Activated CD4-positive, alpha-beta T cell treated with anti-CD3 and anti-CD28 coated beads, Interleukin-2, amount 10 ng/mL, durations not matched to agents 7 days and 5 days (primary cell): ENCODE results near the gene ARMH4. TPM values are rescaled to one million over a fixed set of nuclear protein-coding genes. Genes with fewer than 3 reads are reported as not detected.
A peak's percentile ranks its signal among the peaks of the same experiment; 100 is the strongest.

Experiments used
- CTCF ChIA-PET: fragments of 350-600 bp; sonication (Branson Sonifier 250); formaldehyde crosslinking; loops from one replicate; lab custom pipeline; 2021; ENCODE audit warnings: antibody characterized with exemption; lab: Charles Lee
- POLR2A ChIA-PET: fragments of 350-600 bp; sonication (Branson Sonifier 250); formaldehyde crosslinking; loops from one replicate; lab custom pipeline; 2021; ENCODE audit warnings: antibody characterized with exemption; lab: Charles Lee
- DNase-seq: peaks from one replicate; pipeline ENCODE4 v3.0.0-alpha.2; 2020
- H3K27ac Mint-ChIP-seq: one replicate; pipeline ENCODE4 v1.8.0; 2021; ENCODE audit warnings: mild to moderate bottlenecking, moderate library complexity, mixed read lengths
- H3K27me3 Mint-ChIP-seq: one replicate; pipeline ENCODE4 v1.8.0; 2021; ENCODE audit warnings: mixed read lengths
- H3K36me3 Mint-ChIP-seq: one replicate; pipeline ENCODE4 v1.8.0; 2021; ENCODE audit warnings: low read depth, mixed read lengths
- H3K4me1 Mint-ChIP-seq: one replicate; pipeline ENCODE4 v1.8.0; 2021; ENCODE audit warnings: mixed read lengths
- H3K4me3 Mint-ChIP-seq: one replicate; pipeline ENCODE4 v1.8.0; 2021; ENCODE audit warnings: mild to moderate bottlenecking, moderate library complexity, mixed read lengths
- H3K9me3 Mint-ChIP-seq: one replicate; pipeline ENCODE4 v1.8.0; 2021; ENCODE audit warnings: mixed read lengths
- total RNA-seq, 2 experiments: library from RNA; stranded (reverse); gene quantifications; one replicate each; pipeline ENCODE4 v1.2.3, GENCODE V29; 2021

ARMH4 gene
- total RNA-seq, 2 experiments from 2014 or later: 0.07 TPM; not detected in 1

GRCh38 chr14:58107947-58108552, 44.0 kb downstream of the ARMH4 start:
- Mint-ChIP-seq H3K4me3 (no peak overlapping the region), H3K36me3 (no peaks in the 10 kb centered on the region), H3K27ac (no peak overlapping the region), H3K27me3 (peaks cover 43% of the 10 kb centered on the region), H3K9me3 (no peaks in the 10 kb centered on the region), H3K4me1 (no peaks in the 10 kb centered on the region)
- CTCF ChIA-PET: interaction anchor here (1.2 kb wide), 1 partner anchor 11 kb away, joined by 3 read pairs; no protein-coding TSS in a partner anchor
- DNase-seq: peak; percentile 49
- POLR2A ChIA-PET: no interaction called here

GRCh38 chr14:58107041-58107440, 45.0 kb downstream of the ARMH4 start:
- H3K27ac Mint-ChIP-seq: no peak overlapping the region
- no peak for DNase-seq
- H3K4me1 Mint-ChIP-seq: no peaks in the 10 kb centered on the region
- peaks cover 36% of the 10 kb centered on the region for H3K27me3 Mint-ChIP-seq
- H3K9me3 Mint-ChIP-seq: no peaks in the 10 kb centered on the region
- no peak overlapping the region for H3K4me3 Mint-ChIP-seq
- ChIA-PET POLR2A (no interaction called here), CTCF (interaction anchor here (0.6 kb wide), 1 partner anchor 20 kb away, joined by 3 read pairs; no protein-coding TSS in a partner anchor)
- H3K36me3 Mint-ChIP-seq: no peaks in the 10 kb centered on the region

DNA sequence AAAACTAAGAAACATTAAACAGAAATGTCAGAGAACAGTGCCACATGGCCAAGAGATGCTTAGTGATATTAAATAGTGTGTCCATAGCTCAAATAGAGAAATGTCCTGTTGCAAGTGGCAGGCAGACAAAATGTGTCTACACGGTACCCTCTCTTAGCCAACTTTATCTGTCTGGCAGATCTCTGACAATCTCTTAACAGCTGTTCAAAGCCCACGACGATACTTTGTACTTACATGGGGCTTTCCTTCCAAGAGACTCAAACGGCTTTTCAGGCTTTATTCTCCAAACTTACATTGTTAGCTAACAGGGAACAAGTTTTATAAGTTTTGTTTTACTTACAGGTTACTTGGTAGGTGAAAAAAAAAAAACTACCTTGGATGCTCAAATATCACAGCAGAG, 45.6 kb downstream of the ARMH4 start:
- no peaks in the 10 kb centered on the region for H3K36me3 Mint-ChIP-seq
- H3K4me1 Mint-ChIP-seq: no peaks in the 10 kb centered on the region
- peaks cover 34% of the 10 kb centered on the region for H3K27me3 Mint-ChIP-seq
- DNase-seq: no peak
- H3K4me3 Mint-ChIP-seq: no peak overlapping the region
- H3K27ac Mint-ChIP-seq: no peak overlapping the region
- ChIA-PET CTCF (no interaction called here), POLR2A (no interaction called here)
- no peaks in the 10 kb centered on the region for H3K9me3 Mint-ChIP-seq

- no peaks in the 10 kb centered on the region for H3K4me1 Mint-ChIP-seq
- H3K9me3 Mint-ChIP-seq: no peaks in the 10 kb centered on the region
- H3K4me3 Mint-ChIP-seq: no peak overlapping the region
- DNase-seq: no peak
- CTCF ChIA-PET: no interaction called here
- no peak overlapping the region for H3K27ac Mint-ChIP-seq
- POLR2A ChIA-PET: no interaction called here
- H3K36me3 Mint-ChIP-seq: no peaks in the 10 kb centered on the region
- H3K27me3 Mint-ChIP-seq: peaks cover 33% of the 10 kb centered on the region
Measured at GRCh38 chr14:58104808-58105207, 47.2 kb downstream of the ARMH4 start.

DNA sequence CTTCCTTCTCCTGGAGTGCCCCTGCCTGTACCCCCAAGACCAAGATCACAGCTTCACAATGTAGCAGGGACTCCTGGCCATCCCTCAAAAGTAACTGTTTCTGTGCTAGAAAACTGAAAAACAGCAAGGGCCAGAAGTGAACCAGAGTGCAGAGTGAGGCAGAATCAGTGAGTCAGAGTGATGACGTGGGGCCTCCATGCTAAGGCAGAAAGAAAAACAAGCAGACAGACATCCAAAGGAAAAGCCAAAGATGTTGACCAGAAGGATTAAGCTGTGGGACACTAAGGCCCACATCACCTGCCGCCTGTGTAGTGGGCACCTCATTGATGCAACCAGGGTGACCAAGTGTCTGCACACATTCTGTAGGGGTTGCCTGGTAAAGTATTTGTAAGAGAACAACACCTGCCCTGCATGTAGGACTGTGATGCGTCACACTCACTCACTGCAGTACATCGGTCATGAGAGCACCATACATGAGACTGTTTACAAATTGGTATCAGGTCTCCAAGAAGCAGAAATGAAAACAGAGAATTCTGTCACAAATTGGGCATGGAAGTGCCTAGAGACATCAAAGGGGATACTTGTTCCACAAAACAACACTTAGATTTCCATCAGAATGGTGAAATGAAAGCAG, 51.2 kb downstream of the ARMH4 start:
- H3K27ac Mint-ChIP-seq: no peak overlapping the region
- no peaks in the 10 kb centered on the region for H3K4me1 Mint-ChIP-seq
- DNase-seq: no peak
- peaks cover 12% of the 10 kb centered on the region for H3K27me3 Mint-ChIP-seq
- ChIA-PET POLR2A (no interaction called here), CTCF (interaction anchor here (0.6 kb wide), 1 partner anchor 10 kb away, joined by 3 read pairs; no protein-coding TSS in a partner anchor)
- no peaks in the 10 kb centered on the region for H3K36me3 Mint-ChIP-seq
- H3K4me3 Mint-ChIP-seq: no peak overlapping the region
- H3K9me3 Mint-ChIP-seq: no peaks in the 10 kb centered on the region

DNA sequence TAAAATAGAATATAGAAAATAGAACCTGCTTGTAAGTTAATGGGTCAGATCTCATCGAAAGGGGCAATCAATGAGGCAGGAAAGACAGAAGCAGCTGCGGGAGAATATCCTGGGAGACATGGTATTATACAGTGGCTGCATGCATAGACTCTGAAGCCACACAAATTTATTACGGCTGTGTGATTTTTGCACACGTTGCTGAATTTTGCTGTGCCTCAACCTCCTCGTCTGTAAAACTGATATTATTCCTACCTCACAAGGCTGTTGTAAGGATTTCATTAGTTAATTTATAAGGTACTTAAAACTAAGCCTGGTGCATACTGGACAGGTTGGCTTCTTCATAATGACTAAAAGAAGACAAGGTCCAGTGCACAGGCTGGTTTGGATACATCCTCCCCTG, 52.3 kb downstream of the ARMH4 start:
- DNase-seq: no peak
- CTCF ChIA-PET: no interaction called here
- Mint-ChIP-seq H3K27ac (no peak overlapping the region), H3K4me3 (no peak overlapping the region), H3K27me3 (peaks cover 5% of the 10 kb centered on the region), H3K4me1 (no peaks in the 10 kb centered on the region), H3K36me3 (no peaks in the 10 kb centered on the region), H3K9me3 (no peaks in the 10 kb centered on the region)
- POLR2A ChIA-PET: no interaction called here

DNA sequence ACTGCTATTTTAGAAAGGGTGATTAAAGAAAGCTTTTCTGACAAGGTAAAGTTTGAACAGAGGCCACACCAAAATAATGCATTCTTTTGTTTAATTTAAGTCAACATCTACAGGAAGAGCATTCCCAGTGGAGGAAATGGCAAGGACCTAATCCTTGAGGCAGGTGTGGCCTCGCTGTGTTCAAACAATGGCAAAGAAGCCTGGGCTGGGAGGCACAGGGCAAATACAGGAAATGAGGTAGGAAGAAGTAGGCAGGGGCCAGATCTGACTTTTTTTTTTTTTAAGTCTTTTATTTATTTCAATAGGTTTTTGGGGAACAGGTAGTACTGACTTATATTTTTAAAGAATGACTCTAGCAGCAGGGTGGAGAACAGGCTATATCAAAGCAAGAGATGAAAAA, 53.5 kb downstream of the ARMH4 start:
- DNase-seq: no peak
- CTCF ChIA-PET: no interaction called here
- H3K4me3 Mint-ChIP-seq: no peak overlapping the region
- H3K27ac Mint-ChIP-seq: no peak overlapping the region
- no peaks in the 10 kb centered on the region for H3K4me1 Mint-ChIP-seq
- H3K27me3 Mint-ChIP-seq: no peaks in the 10 kb centered on the region
- POLR2A ChIA-PET: no interaction called here
- H3K9me3 Mint-ChIP-seq: no peaks in the 10 kb centered on the region
- no peaks in the 10 kb centered on the region for H3K36me3 Mint-ChIP-seq

DNA sequence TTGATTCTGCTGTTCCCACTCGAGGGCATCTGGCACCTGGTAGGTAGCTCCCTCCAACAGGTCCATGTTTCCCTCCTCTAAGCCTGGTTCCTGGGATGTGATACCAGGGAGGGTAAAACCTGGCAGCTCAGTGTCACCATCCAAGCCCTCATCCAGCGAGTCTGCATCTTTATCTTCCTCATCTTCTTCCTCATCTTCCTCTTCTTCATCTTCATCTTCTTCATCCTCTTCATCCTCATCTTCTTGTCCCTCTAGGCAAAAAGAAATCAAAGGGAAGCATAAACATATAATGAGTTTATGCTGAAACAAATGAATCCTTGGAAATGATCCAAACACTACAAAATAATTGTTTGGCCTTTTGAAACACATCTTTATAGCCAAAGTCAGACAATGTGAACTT, 55.3 kb downstream of the ARMH4 start:
- Mint-ChIP-seq H3K9me3 (no peaks in the 10 kb centered on the region), H3K4me1 (no peaks in the 10 kb centered on the region), H3K27me3 (no peaks in the 10 kb centered on the region), H3K4me3 (no peak overlapping the region), H3K27ac (no peak overlapping the region), H3K36me3 (no peaks in the 10 kb centered on the region)
- CTCF ChIA-PET: no interaction called here
- POLR2A ChIA-PET: no interaction called here
- no peak for DNase-seq

DNA sequence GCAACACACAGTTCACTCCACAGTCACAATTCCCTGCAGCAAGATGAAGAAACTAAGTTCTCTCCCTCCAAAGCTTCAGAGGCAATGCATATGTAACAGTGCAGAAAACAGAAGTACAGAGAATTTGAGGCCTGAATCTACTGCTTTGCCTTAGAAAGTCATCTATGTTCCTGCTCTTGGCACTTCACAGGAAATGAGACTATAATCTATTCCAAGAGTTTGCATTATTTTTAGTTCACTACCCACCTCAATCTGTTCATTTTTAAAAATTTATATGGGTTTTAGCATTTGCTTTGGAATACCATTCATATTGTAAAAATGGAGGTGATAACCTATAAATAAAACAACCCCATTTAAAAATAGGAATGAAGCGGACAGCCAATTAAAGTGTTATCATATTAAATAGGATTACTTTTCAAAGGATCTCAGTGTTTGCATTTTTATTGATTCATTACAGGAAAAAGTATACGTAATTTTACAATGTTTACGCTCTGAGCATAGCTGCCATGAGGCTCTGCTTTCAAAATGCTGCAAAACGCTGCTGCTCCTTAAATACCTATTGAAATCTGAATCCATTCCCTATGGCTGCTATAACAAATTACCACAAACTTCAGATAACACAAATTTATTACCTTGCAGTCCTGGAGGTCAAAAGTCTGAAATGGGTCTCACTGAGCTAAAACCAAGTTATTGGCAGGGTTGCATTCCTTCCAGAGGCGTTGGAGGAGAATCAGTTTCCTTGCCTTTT, 60.0 kb downstream of the ARMH4 start:
- ChIA-PET CTCF (no interaction called here), POLR2A (no interaction called here)
- Mint-ChIP-seq H3K4me1 (no peaks in the 10 kb centered on the region), H3K4me3 (no peak overlapping the region), H3K9me3 (no peaks in the 10 kb centered on the region), H3K36me3 (no peaks in the 10 kb centered on the region), H3K27ac (no peak overlapping the region), H3K27me3 (peaks cover 14% of the 10 kb centered on the region)
- no peak for DNase-seq

- Mint-ChIP-seq H3K36me3 (no peaks in the 10 kb centered on the region), H3K27me3 (peaks cover 27% of the 10 kb centered on the region), H3K4me3 (no peak overlapping the region), H3K9me3 (no peaks in the 10 kb centered on the region), H3K27ac (no peak overlapping the region), H3K4me1 (no peaks in the 10 kb centered on the region)
- ChIA-PET POLR2A (no interaction called here), CTCF (no interaction called here)
- no peak for DNase-seq
Measured at GRCh38 chr14:58089612-58090011, 62.4 kb downstream of the ARMH4 start.

DNA sequence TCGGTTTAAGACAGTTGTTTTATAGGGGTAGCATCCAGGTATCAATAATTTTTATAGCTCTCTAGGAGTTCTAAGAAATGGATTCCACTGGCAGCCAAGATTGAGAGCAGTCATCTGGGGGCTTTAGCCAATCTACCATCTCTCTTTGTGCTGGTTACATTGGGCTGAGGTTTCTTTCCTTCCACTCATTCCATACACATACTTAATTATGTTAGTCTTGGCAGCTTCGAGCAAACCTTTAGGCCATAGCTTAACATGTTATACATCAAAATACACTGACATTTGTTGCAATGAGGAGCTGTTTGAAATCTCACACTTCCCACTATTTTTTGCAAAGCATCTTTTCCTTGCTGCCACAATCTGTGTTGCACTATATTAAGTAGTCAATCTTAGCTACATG, 63.1 kb downstream of the ARMH4 start:
- CTCF ChIA-PET: no interaction called here
- Mint-ChIP-seq H3K27ac (no peak overlapping the region), H3K4me1 (no peaks in the 10 kb centered on the region), H3K36me3 (no peaks in the 10 kb centered on the region), H3K27me3 (peaks cover 34% of the 10 kb centered on the region), H3K4me3 (no peak overlapping the region), H3K9me3 (no peaks in the 10 kb centered on the region)
- POLR2A ChIA-PET: no interaction called here
- no peak for DNase-seq

DNA sequence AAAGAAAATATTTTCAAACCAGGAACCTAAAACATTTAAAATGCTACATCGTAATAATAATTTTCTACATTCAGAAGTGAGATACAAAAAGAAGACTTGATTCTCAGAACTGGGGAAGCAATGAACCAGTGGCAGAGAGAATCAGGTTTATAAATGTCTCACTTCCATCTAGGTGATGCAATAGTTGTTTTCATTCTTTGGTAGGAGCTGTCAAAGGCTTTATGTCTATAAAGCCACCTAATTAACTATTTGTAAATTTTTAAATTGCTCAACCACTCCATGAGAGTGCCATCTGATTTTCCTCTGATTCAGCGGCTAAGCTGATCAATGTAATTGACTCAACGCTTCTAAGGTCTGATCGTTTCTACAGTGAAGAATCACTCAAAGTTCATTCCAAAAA, 66.1 kb downstream of the ARMH4 start:
- H3K9me3 Mint-ChIP-seq: no peaks in the 10 kb centered on the region
- CTCF ChIA-PET: no interaction called here
- no peaks in the 10 kb centered on the region for H3K36me3 Mint-ChIP-seq
- no peak overlapping the region for H3K4me3 Mint-ChIP-seq
- POLR2A ChIA-PET: no interaction called here
- H3K4me1 Mint-ChIP-seq: no peaks in the 10 kb centered on the region
- no peak overlapping the region for H3K27ac Mint-ChIP-seq
- DNase-seq: no peak
- H3K27me3 Mint-ChIP-seq: peaks cover 37% of the 10 kb centered on the region

GRCh38 chr14:58082491-58083098, 69.4 kb downstream of the ARMH4 start:
- H3K4me3 Mint-ChIP-seq: no peak overlapping the region
- H3K36me3 Mint-ChIP-seq: no peaks in the 10 kb centered on the region
- no peak for DNase-seq
- ChIA-PET CTCF (no interaction called here), POLR2A (no interaction called here)
- H3K27ac Mint-ChIP-seq: no peak overlapping the region
- peaks cover 30% of the 10 kb centered on the region for H3K27me3 Mint-ChIP-seq
- no peaks in the 10 kb centered on the region for H3K4me1 Mint-ChIP-seq
- no peaks in the 10 kb centered on the region for H3K9me3 Mint-ChIP-seq
